Esophagus squamous epithelium (tissue), 4 donors: Measurements from ENCODE around the gene COL9A2.

ENCODE experiments used
- POLR2A ChIP-seq, 4 donors: fragments of 450-650 bp; IDR thresholded peaks; one replicate each; pipeline ENCODE4 v1.6.1; 2017; ENCODE audit warnings: antibody characterized with exemption in 4 of 4, mild to moderate bottlenecking in 4 of 4, moderate library complexity in 3 of 4
- TF ChIP-seq, protein P1 (sequence below), 6 experiments: fragments of 450-650 bp in 4 of 6; fragments of 200-600 bp in 2 of 6; sonication (generic) in 2 of 6; IDR thresholded peaks; one replicate each; pipeline ENCODE4 v1.5.1; 2016 to 2019; ENCODE audit warnings: antibody characterized with exemption in 6 of 6, mild to moderate bottlenecking in 4 of 6, moderate library complexity in 4 of 6

DNA sequence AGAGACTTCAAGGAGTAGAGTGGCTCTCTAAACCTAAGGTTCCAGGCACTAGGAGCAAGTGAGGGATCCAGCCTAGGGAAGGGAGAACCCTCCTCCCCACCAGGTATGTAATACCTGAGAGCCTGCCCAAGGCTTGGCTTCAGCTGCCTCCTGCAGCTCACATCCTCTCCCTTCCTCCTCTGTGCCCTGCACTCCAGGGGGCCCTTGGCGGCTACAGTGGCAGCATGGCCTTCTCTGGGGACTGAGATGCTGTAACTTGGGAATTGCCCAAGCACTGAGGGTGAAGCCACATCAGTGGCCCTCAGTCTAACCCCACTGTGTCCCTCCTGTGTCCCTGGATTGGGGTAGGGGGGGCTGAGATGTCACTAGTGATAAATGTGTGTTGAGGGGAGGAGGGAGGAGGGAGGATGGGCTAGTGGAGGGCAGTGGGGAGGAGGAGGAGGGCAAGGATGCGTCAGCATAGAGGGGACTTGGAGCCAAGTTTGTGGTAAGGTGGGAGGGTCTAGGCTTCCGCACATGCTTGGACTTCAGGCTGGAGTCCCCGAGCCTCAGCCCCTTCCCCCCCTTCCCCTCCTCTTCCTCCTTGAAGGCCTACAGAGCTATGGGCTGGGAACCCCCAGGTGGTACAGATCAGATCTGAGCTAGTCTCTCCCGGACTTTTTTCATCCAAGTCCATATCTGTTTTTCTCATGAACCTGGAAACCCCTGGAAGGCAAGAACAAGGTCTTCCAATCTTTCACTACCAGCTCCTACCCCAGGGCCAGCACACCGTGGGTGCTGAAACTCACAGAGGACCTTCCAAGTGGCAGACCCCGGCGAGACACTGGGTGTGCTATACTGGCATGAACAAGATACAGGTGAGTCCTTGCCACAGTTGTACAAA lies 17.5 kb downstream of the COL9A2 start:
- TF ChIP-seq, protein P1, sequence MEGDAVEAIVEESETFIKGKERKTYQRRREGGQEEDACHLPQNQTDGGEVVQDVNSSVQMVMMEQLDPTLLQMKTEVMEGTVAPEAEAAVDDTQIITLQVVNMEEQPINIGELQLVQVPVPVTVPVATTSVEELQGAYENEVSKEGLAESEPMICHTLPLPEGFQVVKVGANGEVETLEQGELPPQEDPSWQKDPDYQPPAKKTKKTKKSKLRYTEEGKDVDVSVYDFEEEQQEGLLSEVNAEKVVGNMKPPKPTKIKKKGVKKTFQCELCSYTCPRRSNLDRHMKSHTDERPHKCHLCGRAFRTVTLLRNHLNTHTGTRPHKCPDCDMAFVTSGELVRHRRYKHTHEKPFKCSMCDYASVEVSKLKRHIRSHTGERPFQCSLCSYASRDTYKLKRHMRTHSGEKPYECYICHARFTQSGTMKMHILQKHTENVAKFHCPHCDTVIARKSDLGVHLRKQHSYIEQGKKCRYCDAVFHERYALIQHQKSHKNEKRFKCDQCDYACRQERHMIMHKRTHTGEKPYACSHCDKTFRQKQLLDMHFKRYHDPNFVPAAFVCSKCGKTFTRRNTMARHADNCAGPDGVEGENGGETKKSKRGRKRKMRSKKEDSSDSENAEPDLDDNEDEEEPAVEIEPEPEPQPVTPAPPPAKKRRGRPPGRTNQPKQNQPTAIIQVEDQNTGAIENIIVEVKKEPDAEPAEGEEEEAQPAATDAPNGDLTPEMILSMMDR (IDR thresholded peaks at IDR 0.05) = no peak
- TF ChIP-seq POLR2A (IDR thresholded peaks at IDR 0.05) = no peak
